Motor neuron (in vitro differentiated cells): ENCODE results near the gene MMEL1. TPM values are rescaled to one million over a fixed set of nuclear protein-coding genes. Genes with fewer than 3 reads are reported as not detected.
"Not testable (repeated sequence)": the region's sequence is repeated elsewhere in the genome, so short reads cannot be mapped to it uniquely, and the experiment has no call there.

Experiments used
- ATAC-seq, 8 experiments: fragments of 200-7000 bp; cut with Tn5 transposase; replicated peaks in 6 of 8; 2 replicates each; pipeline ENCODE4 v1.8.0; 2021; ENCODE audit warnings: mild to moderate bottlenecking in 8 of 8, moderate library complexity in 8 of 8
- H3K27ac ChIP-seq, 2 donors: fragments of 250-450 bp; sonication (Bioruptor Pico); 2 replicates each; pipeline ENCODE4 v1.9.0; 2021; ENCODE audit warnings: antibody characterized with exemption in 2 of 2, mild to moderate bottlenecking in 2 of 2, moderate library complexity in 1 of 2
- H3K4me1 ChIP-seq, 2 donors: fragments of 250-450 bp; sonication (Bioruptor Pico); replicated peaks in 1 of 2; 2 replicates each; pipeline ENCODE4 v1.6.1; 2021; ENCODE audit warnings: antibody characterized with exemption in 2 of 2, mild to moderate bottlenecking in 2 of 2, moderate library complexity in 1 of 2
- H3K4me3 ChIP-seq, 5 donors: fragments of 250-450 bp; sonication (Bioruptor Pico); 2 replicates each; pipeline ENCODE4 v1.9.0; 2021; ENCODE audit warnings: antibody characterized with exemption in 5 of 5, mild to moderate bottlenecking in 5 of 5, moderate library complexity in 4 of 5
- WGBS, 10 experiments: fragments of 450-650 bp; shearing (Covaris generic); methylation state at CpG; one replicate each; pipeline ENCODE4 v1.0.0; 2022; 5-methylcytosine and 5-hydroxymethylcytosine counted together
- in situ Hi-C, 9 experiments: fragments of 400-800 bp; cut with MboI; loops; one replicate each; pipeline ENCODE4 v1.15.0; 2021; ENCODE audit warnings: low sequenced_read_pairs in 9 of 9, low pct_unique_long_range_greater_than_20kb in 2 of 9; ENCODE audit not compliant: unreplicated experiment in 9 of 9
- total RNA-seq, 8 experiments: library from RNA; unstranded; fragments of 300-600 nt; gene quantifications; 2 replicates each; pipeline versions ENCODE4 v1.2.3 to v1.2.4, GENCODE V29; 2022

MMEL1 gene
- total RNA-seq, 8 experiments from 2014 or later = 0.71 to 3.2 (median 1.1) TPM; not detected in 3

- H3K4me3 ChIP-seq, H3K4me1 ChIP-seq, ATAC-seq, in situ Hi-C loops, H3K27ac ChIP-seq: not testable (repeated sequence)
- WGBS, 10 experiments = 0 to 33% (median 20%) methylated on average over 2 to 16 of the region's 16 CpGs
Observed at GRCh38 chr1:2652152-2652925, 19.5 kb upstream of the MMEL1 start.

GRCh38 chr1:2650967-2651645 lies 18.3 kb upstream of the MMEL1 start:
- WGBS, 10 experiments = 0 to 50% (median 8%) methylated on average over 1 to 8 of the region's 10 CpGs; no CpG with 5 or more reads in 2 of the 10 experiments
- in situ Hi-C loops = no loop called here
- Histone ChIP-seq H3K4me1 (no peaks in the 10 kb centered on the region), H3K4me3 (no peak overlapping the region), H3K27ac (no peak overlapping the region)
- ATAC-seq = no peak

GRCh38 chr1:2646837-2647236 lies 14.0 kb upstream of the MMEL1 start:
- ATAC-seq = no peak

GRCh38 chr1:2645776-2646175 lies 13.0 kb upstream of the MMEL1 start:
- no peak for ATAC-seq
- Histone ChIP-seq H3K4me1 (peaks cover 9 to 11% of the 10 kb centered on the region in 2 donors), H3K4me3 (no peak overlapping the region), H3K27ac (no peak overlapping the region)
- in situ Hi-C loops = no loop called here
- WGBS, 10 experiments = 20 to 95% (median 47%) methylated on average over 2 to 10 of the region's 11 CpGs; no CpG with 5 or more reads in 4 of the 10 experiments

More at GRCh38 chr1:2646837-2647236, 14.0 kb upstream of the MMEL1 start:
- in situ Hi-C loops = no loop called here
- peaks cover 4 to 6% of the 10 kb centered on the region in 2 donors for H3K4me1 ChIP-seq
- WGBS, 10 experiments = 17 to 56% (median 46%) methylated on average over 3 to 5 of the region's 5 CpGs; no CpG with 5 or more reads in 1 of the 10 experiments
- H3K4me3 ChIP-seq = no peak overlapping the region
- no peak overlapping the region for H3K27ac ChIP-seq

GRCh38 chr1:2645143-2645542 lies 12.3 kb upstream of the MMEL1 start:
- in situ Hi-C loops = no loop called here
- 39 to 80% (median 55%) methylated on average over 1 to 4 of the region's 14 CpGs; no CpG with 5 or more reads in 6 of the 10 experiments for WGBS, 10 experiments
- no peak overlapping the region for H3K4me3 ChIP-seq
- H3K27ac ChIP-seq = no peak overlapping the region
- H3K4me1 ChIP-seq = peaks cover 9 to 11% of the 10 kb centered on the region in 2 donors
- ATAC-seq = no peak

GRCh38 chr1:2644591-2645101 lies 11.8 kb upstream of the MMEL1 start:
- 24 to 80% (median 53%) methylated on average over 1 to 9 of the region's 12 CpGs; no CpG with 5 or more reads in 5 of the 10 experiments for WGBS, 10 experiments
- Histone ChIP-seq H3K4me1 (peaks cover 9 to 11% of the 10 kb centered on the region in 2 donors), H3K27ac (no peak overlapping the region), H3K4me3 (no peak overlapping the region)
- in situ Hi-C loops = no loop called here
- no peak for ATAC-seq

GRCh38 chr1:2644171-2644570 lies 11.4 kb upstream of the MMEL1 start:
- 20 to 60% (median 60%) methylated on average over 1 to 4 of the region's 14 CpGs; no CpG with 5 or more reads in 7 of the 10 experiments for WGBS, 10 experiments
- in situ Hi-C loops = no loop called here
- Histone ChIP-seq H3K4me3 (no peak overlapping the region), H3K4me1 (peaks cover 9 to 11% of the 10 kb centered on the region in 2 donors), H3K27ac (no peak overlapping the region)
- no peak for ATAC-seq

- in situ Hi-C loops = no loop called here
Observed at GRCh38 chr1:2643414-2644077, 10.7 kb upstream of the MMEL1 start.

GRCh38 chr1:2642560-2643413 lies 10.0 kb upstream of the MMEL1 start:
- WGBS, 10 experiments = 4 to 48% methylated on average over 5 to 9 of the region's 84 CpGs; no CpG with 5 or more reads in 8 of the 10 experiments
- peak overlapping the region; percentile 46 to 92 (median 65) for H3K4me3 ChIP-seq
- peaks cover 9 to 11% of the 10 kb centered on the region in 2 donors for H3K4me1 ChIP-seq
- in situ Hi-C loops = no loop called here
- peak overlapping the region; percentile 27 to 58 for H3K27ac ChIP-seq
- ATAC-seq = peak; percentile 85 to 93 (median 86)

More at GRCh38 chr1:2643414-2644077, 10.7 kb upstream of the MMEL1 start:
- 10 to 50% (median 50%) methylated on average over 1 to 2 of the region's 24 CpGs; no CpG with 5 or more reads in 7 of the 10 experiments for WGBS, 10 experiments
- H3K4me3 ChIP-seq = peak overlapping the region; percentile 46 to 92 (median 65)
- H3K4me1 ChIP-seq = peaks cover 9 to 11% of the 10 kb centered on the region in 2 donors
- no peak overlapping the region for H3K27ac ChIP-seq
- ATAC-seq = peak in 3 of 8 experiments; percentile 34 to 46 (median 36)

GRCh38 chr1:2642131-2642559 lies 9.3 kb upstream of the MMEL1 start:
- WGBS, 10 experiments = 0 to 37% (median 20%) methylated on average over 1 to 3 of the region's 11 CpGs; no CpG with 5 or more reads in 6 of the 10 experiments
- Histone ChIP-seq H3K4me3 (peak overlapping the region; percentile 46 to 92 (median 65)), H3K4me1 (peaks cover 9 to 11% of the 10 kb centered on the region in 2 donors), H3K27ac (peak overlapping the region in 1 of 2 donors; percentile 58)
- ATAC-seq = peak in 5 of 8 experiments; percentile 3 to 13 (median 7)
- in situ Hi-C loops = no loop called here

- in situ Hi-C loops = no loop called here
- peak overlapping the region; percentile 46 to 92 (median 65) for H3K4me3 ChIP-seq
- ATAC-seq = no peak
Observed at GRCh38 chr1:2641381-2642130, 8.7 kb upstream of the MMEL1 start.

More at GRCh38 chr1:2641381-2642130, 8.7 kb upstream of the MMEL1 start:
- WGBS, 10 experiments = 68 to 78% (median 74%) methylated on average over 8 to 22 of the region's 34 CpGs; no CpG with 5 or more reads in 6 of the 10 experiments
- Histone ChIP-seq H3K4me1 (peaks cover 9 to 11% of the 10 kb centered on the region in 2 donors), H3K27ac (no peak overlapping the region)
